ENCODE measurements around the gene CD180.

The CD180 gene

GRCh38 chr5:67209141-67209771 lies 12.7 kb upstream of the CD180 start:
- peak; percentile 81 for DNase-seq

- DNase-seq: no peak
These were observed 11.8 kb upstream of the CD180 start for GRCh38 chr5:67208403-67208802.

GRCh38 chr5:67206929-67207328 lies 10.3 kb upstream of the CD180 start:
- DNase-seq: no peak

GRCh38 chr5:67206461-67206860 lies 9.9 kb upstream of the CD180 start:
- no peak for DNase-seq

GRCh38 chr5:67205981-67206380 lies 9.4 kb upstream of the CD180 start:
- DNase-seq: no peak

- no peak for DNase-seq
These were observed 8.2 kb upstream of the CD180 start for GRCh38 chr5:67204821-67205220.

GRCh38 chr5:67203701-67204074 lies 7.1 kb upstream of the CD180 start:
- no peak for DNase-seq

GRCh38 chr5:67202828-67203227 lies 6.2 kb upstream of the CD180 start:
- DNase-seq: no peak

GRCh38 chr5:67201897-67202549 lies 5.4 kb upstream of the CD180 start:
- no peak for DNase-seq

- DNase-seq: no peak
These were observed 4.4 kb upstream of the CD180 start for GRCh38 chr5:67200809-67201562.

- DNase-seq: no peak
These were observed 3.3 kb upstream of the CD180 start for GRCh38 chr5:67199859-67200258.

- DNase-seq: no peak
These were observed 2.3 kb upstream of the CD180 start for GRCh38 chr5:67198917-67199316.

GRCh38 chr5:67197536-67197935 lies 937 bp upstream of the CD180 start:
- DNase-seq: no peak

- no peak for DNase-seq
These were observed 958 bp downstream of the CD180 start for GRCh38 chr5:67195406-67196275.

- no peak for DNase-seq
These were observed 2.4 kb downstream of the CD180 start for GRCh38 chr5:67194166-67194565.

GRCh38 chr5:67193439-67193807 lies 3.2 kb downstream of the CD180 start:
- no peak for DNase-seq

GRCh38 chr5:67192719-67193438 lies 3.7 kb downstream of the CD180 start:
- no peak for DNase-seq

- DNase-seq: no peak
These were observed 5.7 kb downstream of the CD180 start for GRCh38 chr5:67190861-67191260.

- no peak for DNase-seq
These were observed 6.2 kb downstream of the CD180 start for GRCh38 chr5:67190410-67190809.

GRCh38 chr5:67189931-67190330 lies 6.7 kb downstream of the CD180 start:
- no peak for DNase-seq

- DNase-seq: no peak
These were observed 7.6 kb downstream of the CD180 start for GRCh38 chr5:67189079-67189354.

GRCh38 chr5:67188274-67189078 lies 8.1 kb downstream of the CD180 start:
- DNase-seq: no peak

Measured in SHP77 treated with DMSO at 0.1 percent for 48 hours (cell line).